HEK293 (cell line): ENCODE measurements around the gene CDCP2.

Experiments
- ELK4 ChIP-seq: IDR thresholded peaks from 2 replicates; pipeline ENCODE4 v1.6.1; 2011; ENCODE audit warnings: mild to moderate bottlenecking, low read depth, low read length, borderline replicate concordance
- PATZ1 ChIP-seq: fragments of 450-650 bp; formaldehyde crosslinking; IDR thresholded peaks from 2 replicates; pipeline ENCODE4 v1.5.1; 2016; ENCODE audit warnings: missing biosample characterization, missing genetic modification characterization
- REST ChIP-seq: fragments of 450-650 bp; formaldehyde crosslinking; IDR thresholded peaks from 2 replicates; pipeline ENCODE4 v1.5.1; 2016; ENCODE audit warnings: missing biosample characterization, missing genetic modification characterization
- SP2 ChIP-seq: fragments of 450-650 bp; formaldehyde crosslinking; IDR thresholded peaks from 2 replicates; pipeline ENCODE4 v1.5.1; 2016; ENCODE audit warnings: missing biosample characterization, missing genetic modification characterization
- TSHZ1 ChIP-seq: fragments of 450-650 bp; formaldehyde crosslinking; IDR thresholded peaks from 2 replicates; pipeline ENCODE4 v1.5.1; 2016; ENCODE audit warnings: missing biosample characterization, missing genetic modification characterization, borderline replicate concordance
- YY1 ChIP-seq: fragments of 450-650 bp; formaldehyde crosslinking; IDR thresholded peaks from 2 replicates; pipeline ENCODE4 v1.5.1; 2018; ENCODE audit warnings: missing biosample characterization, missing genetic modification characterization
- ZIC2 ChIP-seq: fragments of 450-650 bp; formaldehyde crosslinking; IDR thresholded peaks from 2 replicates; pipeline ENCODE4 v1.5.1; 2016; ENCODE audit warnings: missing biosample characterization, missing genetic modification characterization
- ZNF112 ChIP-seq: fragments of 450-650 bp; formaldehyde crosslinking; IDR thresholded peaks from 2 replicates; pipeline ENCODE4 v1.5.0; 2017; ENCODE audit warnings: missing biosample characterization, missing genetic modification characterization
- ZNF121 ChIP-seq: fragments of 450-650 bp; formaldehyde crosslinking; IDR thresholded peaks from 2 replicates; pipeline ENCODE4 v1.5.1; 2016; ENCODE audit warnings: missing biosample characterization, missing genetic modification characterization
- ZNF132 ChIP-seq: fragments of 450-650 bp; formaldehyde crosslinking; IDR thresholded peaks from 2 replicates; pipeline ENCODE4 v1.5.1; 2017; ENCODE audit warnings: missing biosample characterization, missing genetic modification characterization, borderline replicate concordance
- ZNF211 ChIP-seq: fragments of 450-650 bp; formaldehyde crosslinking; IDR thresholded peaks from 2 replicates; pipeline ENCODE4 v1.5.1; 2016; ENCODE audit warnings: low read depth, missing biosample characterization, missing genetic modification characterization
- ZNF221 ChIP-seq: fragments of 450-650 bp; formaldehyde crosslinking; IDR thresholded peaks from 2 replicates; pipeline ENCODE4 v1.5.1; 2017; ENCODE audit warnings: missing biosample characterization, missing genetic modification characterization, borderline replicate concordance
- ZNF366 ChIP-seq: fragments of 450-650 bp; formaldehyde crosslinking; conservative IDR thresholded peaks from 2 replicates; pipeline ENCODE4 v1.5.1; 2016; ENCODE audit warnings: missing biosample characterization, missing genetic modification characterization
- ZNF391 ChIP-seq: fragments of 450-650 bp; formaldehyde crosslinking; IDR thresholded peaks from 2 replicates; pipeline ENCODE4 v1.5.1; 2016; ENCODE audit warnings: low read depth, missing biosample characterization, missing genetic modification characterization, borderline replicate concordance
- ZNF513 ChIP-seq: fragments of 450-650 bp; IDR thresholded peaks from 2 replicates; pipeline ENCODE4 v1.5.1; 2018; ENCODE audit warnings: missing biosample characterization, missing genetic modification characterization
- ZNF549 ChIP-seq: fragments of 450-650 bp; IDR thresholded peaks from 2 replicates; pipeline ENCODE4 v1.5.1; 2018; ENCODE audit warnings: missing biosample characterization, missing genetic modification characterization, mild to moderate bottlenecking, inconsistent platforms, moderate library complexity
- ZNF626 ChIP-seq: fragments of 450-650 bp; sonication (Bioruptor Pico); formaldehyde crosslinking; IDR thresholded peaks from 2 replicates; pipeline ENCODE4 v1.5.1; 2018; ENCODE audit warnings: missing biosample characterization, missing genetic modification characterization, inconsistent platforms
- ZNF654 ChIP-seq: fragments of 450-650 bp; formaldehyde crosslinking; IDR thresholded peaks from 2 replicates; pipeline ENCODE4 v1.5.1; 2016; ENCODE audit warnings: low read depth, missing biosample characterization, missing genetic modification characterization
- ZNF670 ChIP-seq: fragments of 450-650 bp; formaldehyde crosslinking; IDR thresholded peaks from 2 replicates; pipeline ENCODE4 v1.5.1; 2016; ENCODE audit warnings: missing biosample characterization, missing genetic modification characterization, low read depth
- ZNF701 ChIP-seq: fragments of 450-650 bp; formaldehyde crosslinking; IDR thresholded peaks from 2 replicates; pipeline ENCODE4 v1.5.1; 2016; ENCODE audit warnings: missing biosample characterization, missing genetic modification characterization
- ZNF76 ChIP-seq: fragments of 450-650 bp; formaldehyde crosslinking; IDR thresholded peaks from 2 replicates; pipeline ENCODE4; 2016; ENCODE audit warnings: low read depth, missing biosample characterization, missing genetic modification characterization, borderline replicate concordance
- ZNF830 ChIP-seq: fragments of 450-650 bp; IDR thresholded peaks from 2 replicates; pipeline ENCODE4 v1.5.0; 2018; ENCODE audit warnings: missing biosample characterization, missing genetic modification characterization, low read depth, mild to moderate bottlenecking, moderate library complexity
- ZXDB ChIP-seq: fragments of 450-650 bp; formaldehyde crosslinking; IDR thresholded peaks from 2 replicates; pipeline ENCODE4 v1.5.1; 2016; ENCODE audit warnings: missing biosample characterization, missing genetic modification characterization

The CDCP2 gene

GRCh38 chr1:54199765-54200518 is 47.1 kb upstream of the CDCP2 start, which contains the start of the genes CYB5RL and MRPL37 (continued):
- TF ChIP-seq ZNF76 (tag by site-specific recombination) (peak; percentile 94), ZNF221 (tag by site-specific recombination) (no peak), ZNF121 (tag by site-specific recombination) (no peak), TSHZ1 (tag by site-specific recombination) (no peak), ELK4 (no peak), ZNF391 (no peak), ZNF701 (tag by site-specific recombination) (no peak), ZXDB (tag by site-specific recombination) (peak; percentile 51), ZNF654 (tag by site-specific recombination) (no peak), REST (no peak), ZNF132 (no peak), SP2 (peak; percentile 97), ZNF112 (tag by site-specific recombination) (no peak), ZNF626 (tag by site-specific recombination) (no peak), PATZ1 (peak; percentile 26; the same call in 1 of the 2 replicates), ZNF513 (tag by site-specific recombination) (no peak), ZNF549 (tag by site-specific recombination) (no peak), ZNF211 (tag by site-specific recombination) (no peak), ZIC2 (tag by site-specific recombination) (no peak), YY1 (tag by site-specific recombination) (peak; percentile 86), ZNF830 (tag by site-specific recombination) (no peak), ZNF670 (tag by site-specific recombination) (no peak), ZNF366 (tag by site-specific recombination) (no peak; the same call in 1 of the 2 replicates)
